Muscle layer of duodenum (tissue), 2 donors: ENCODE results near the gene ZNF280A.

Experiments used
- H3K27ac ChIP-seq: one replicate; pipeline ENCODE4 v1.7.0; 2013; ENCODE audit warnings: mild to moderate bottlenecking, low read length
- H3K27me3 ChIP-seq: one replicate; pipeline ENCODE4 v1.7.0; 2013; ENCODE audit warnings: low read depth, mild to moderate bottlenecking, control low read depth, low read length
- H3K36me3 ChIP-seq, 2 donors: one replicate each; pipeline ENCODE4 v1.7.0; 2013; ENCODE audit warnings: low read length in 2 of 2, control low read depth in 1 of 2, mild to moderate bottlenecking in 1 of 2; ENCODE audit not compliant: insufficient read depth in 2 of 2, control insufficient read depth in 1 of 2
- H3K4me1 ChIP-seq, 2 donors: one replicate each; pipeline ENCODE4 v1.7.0; 2013; ENCODE audit warnings: low read length in 2 of 2, mild to moderate bottlenecking in 2 of 2, control low read depth in 1 of 2, moderate library complexity in 1 of 2; ENCODE audit not compliant: insufficient read depth in 2 of 2, control insufficient read depth in 1 of 2
- H3K4me3 ChIP-seq, 2 donors: one replicate each; pipeline ENCODE4 v1.7.0; 2013; ENCODE audit warnings: low read length in 2 of 2, low read depth in 1 of 2, mild to moderate bottlenecking in 1 of 2
- H3K9me3 ChIP-seq, 2 donors: one replicate each; pipeline ENCODE4 v1.7.0; 2013; ENCODE audit warnings: low read length in 2 of 2, control low read depth in 1 of 2, mild to moderate bottlenecking in 1 of 2; ENCODE audit not compliant: control insufficient read depth in 1 of 2
- donor health status: healthy.

The ZNF280A gene

GRCh38 chr22:22520020-22520656 is at the start of gene ZNF280A:
ZNF280A (minus strand) TSS chr22:22520270; CDS start chr22:22515630, 4,640 bp downstream.
- no peaks in the 10 kb centered on the region for H3K27me3 ChIP-seq
- no peak within 1 kb of the TSS for H3K4me3 ChIP-seq
- H3K4me1 ChIP-seq: no peaks in the 10 kb centered on the region
- H3K27ac ChIP-seq: no peak within 1 kb of the TSS
- no peaks in the 10 kb centered on the region for H3K36me3 ChIP-seq
- no peaks in the 10 kb centered on the region for H3K9me3 ChIP-seq

- Histone ChIP-seq H3K9me3 (peaks cover 0 to 3% of the 10 kb centered on the region in 2 donors), H3K27me3 (no peaks in the 10 kb centered on the region), H3K27ac (no peak overlapping the region), H3K36me3 (no peaks in the 10 kb centered on the region), H3K4me3 (no peak overlapping the region), H3K4me1 (no peaks in the 10 kb centered on the region)
These were observed 49.1 kb upstream of the ZNF280A start for GRCh38 chr22:22569218-22569617.

- H3K27ac ChIP-seq: no peak overlapping the region
- no peaks in the 10 kb centered on the region for H3K4me1 ChIP-seq
- H3K27me3 ChIP-seq: no peaks in the 10 kb centered on the region
- peaks cover 0 to 3% of the 10 kb centered on the region in 2 donors for H3K9me3 ChIP-seq
- H3K36me3 ChIP-seq: no peaks in the 10 kb centered on the region
- no peak overlapping the region for H3K4me3 ChIP-seq
These were observed 45.9 kb upstream of the ZNF280A start for GRCh38 chr22:22565981-22566380.

- Histone ChIP-seq H3K36me3 (no peaks in the 10 kb centered on the region), H3K27ac (no peak within 1 kb of the TSS), H3K4me3 (no peak within 1 kb of the TSS), H3K27me3 (no peaks in the 10 kb centered on the region), H3K4me1 (no peaks in the 10 kb centered on the region), H3K9me3 (no peaks in the 10 kb centered on the region)
These were observed 39.0 kb upstream of the ZNF280A start, which contains the start of gene PRAME for GRCh38 chr22:22558972-22559603. PRAME (minus strand) TSS chr22:22559265; CDS start chr22:22556832, 2,433 bp downstream.

- Histone ChIP-seq H3K4me3 (no peak overlapping the region), H3K27ac (no peak overlapping the region), H3K36me3 (no peaks in the 10 kb centered on the region), H3K27me3 (no peaks in the 10 kb centered on the region), H3K9me3 (no peaks in the 10 kb centered on the region), H3K4me1 (no peaks in the 10 kb centered on the region)
These were observed 38.3 kb upstream of the ZNF280A start for GRCh38 chr22:22558071-22558971.

GRCh38 chr22:22556995-22557925 is 37.2 kb upstream of the ZNF280A start:
- H3K9me3 ChIP-seq: no peaks in the 10 kb centered on the region
- H3K4me3 ChIP-seq: no peak overlapping the region
- H3K27ac ChIP-seq: no peak overlapping the region

GRCh38 chr22:22556578-22556977 is 36.5 kb upstream of the ZNF280A start:
- H3K4me3 ChIP-seq: no peak overlapping the region
- no peaks in the 10 kb centered on the region for H3K36me3 ChIP-seq
- no peaks in the 10 kb centered on the region for H3K27me3 ChIP-seq
- H3K4me1 ChIP-seq: no peaks in the 10 kb centered on the region
- H3K27ac ChIP-seq: no peak overlapping the region
- H3K9me3 ChIP-seq: no peaks in the 10 kb centered on the region

More at GRCh38 chr22:22556995-22557925, 37.2 kb upstream of the ZNF280A start:
- no peaks in the 10 kb centered on the region for H3K36me3 ChIP-seq
- H3K4me1 ChIP-seq: no peaks in the 10 kb centered on the region
- H3K27me3 ChIP-seq: no peaks in the 10 kb centered on the region

- no peaks in the 10 kb centered on the region for H3K27me3 ChIP-seq
- no peak overlapping the region for H3K27ac ChIP-seq
- H3K4me3 ChIP-seq: no peak overlapping the region
- no peaks in the 10 kb centered on the region for H3K4me1 ChIP-seq
- H3K36me3 ChIP-seq: no peaks in the 10 kb centered on the region
- H3K9me3 ChIP-seq: no peaks in the 10 kb centered on the region
These were observed 35.5 kb upstream of the ZNF280A start for GRCh38 chr22:22555596-22555995.

- Histone ChIP-seq H3K4me1 (no peaks in the 10 kb centered on the region), H3K27ac (no peak overlapping the region), H3K27me3 (no peaks in the 10 kb centered on the region), H3K36me3 (no peaks in the 10 kb centered on the region), H3K9me3 (no peaks in the 10 kb centered on the region), H3K4me3 (no peak overlapping the region)
These were observed 34.7 kb upstream of the ZNF280A start for GRCh38 chr22:22554587-22555284.
